SK-N-SH treated with all-trans-retinoic acid at 6 μM for 48 hours (cell line): ENCODE data around the gene KATNAL1.

Experiments
- ATAC-seq: fragments of 200-7000 bp; cut with Tn5 transposase; 3 replicates; pipeline ENCODE4 v1.9.1; 2020; ENCODE audit warnings: mild to moderate bottlenecking, moderate library complexity
- ARNTL ChIP-seq: fragments of 450-650 bp; formaldehyde crosslinking; IDR thresholded peaks from 2 replicates; pipeline ENCODE4 v1.5.0; 2020; ENCODE audit warnings: low read depth, mild to moderate bottlenecking, moderate library complexity, borderline replicate concordance
- BACH2 ChIP-seq: fragments of 250-450 bp; sonication (Bioruptor Pico); IDR thresholded peaks from 2 replicates; pipeline ENCODE4 v1.9.0; 2021; ENCODE audit warnings: mild to moderate bottlenecking, borderline replicate concordance
- CSDC2 ChIP-seq: fragments of 250-450 bp; sonication (Bioruptor Pico); IDR thresholded peaks from 2 replicates; pipeline ENCODE4 v1.5.0; 2020; ENCODE audit warnings: mild to moderate bottlenecking, moderate library complexity
- ESRRG ChIP-seq: fragments of 250-450 bp; sonication (Bioruptor Pico); IDR thresholded peaks from 2 replicates; pipeline ENCODE4 v1.6.1; 2021; ENCODE audit warnings: mild to moderate bottlenecking
- GLIS3 ChIP-seq: fragments of 250-450 bp; sonication (Bioruptor Pico); IDR thresholded peaks from 2 replicates; pipeline ENCODE4 v1.5.0; 2020; ENCODE audit warnings: mild to moderate bottlenecking, moderate library complexity
- ISL1 ChIP-seq: fragments of 250-450 bp; sonication (Bioruptor Pico); IDR thresholded peaks from 2 replicates; pipeline ENCODE4 v2.1.2; 2022; ENCODE audit warnings: mild to moderate bottlenecking, moderate library complexity
- OSR1 ChIP-seq: fragments of 250-450 bp; sonication (Bioruptor Pico); IDR thresholded peaks from 2 replicates; pipeline ENCODE4 v1.8.0; 2022; ENCODE audit warnings: moderate library complexity, mild to moderate bottlenecking, inconsistent platforms
- PPARA ChIP-seq: fragments of 250-450 bp; sonication (Bioruptor Pico); IDR thresholded peaks from 2 replicates; pipeline ENCODE4 v1.5.0; 2020; ENCODE audit warnings: mild to moderate bottlenecking, borderline replicate concordance
- SNAI2 ChIP-seq: fragments of 250-450 bp; sonication (Bioruptor Pico); IDR thresholded peaks from 2 replicates; pipeline ENCODE4 v1.5.0; 2020; ENCODE audit warnings: mild to moderate bottlenecking, moderate library complexity
- TCF4 ChIP-seq: fragments of 250-450 bp; sonication (Bioruptor Pico); IDR thresholded peaks from 2 replicates; pipeline ENCODE4 v1.8.0; 2021; ENCODE audit warnings: mild to moderate bottlenecking, moderate library complexity, borderline replicate concordance
- TOX ChIP-seq: fragments of 250-450 bp; sonication (Bioruptor Pico); IDR thresholded peaks from 2 replicates; pipeline ENCODE4 v1.8.0; 2021; ENCODE audit warnings: mild to moderate bottlenecking, moderate library complexity, borderline replicate concordance
- ZC3H10 ChIP-seq: fragments of 250-450 bp; sonication (Bioruptor Pico); IDR thresholded peaks from 2 replicates; pipeline ENCODE4 v1.5.1; 2021; ENCODE audit warnings: mild to moderate bottlenecking, moderate library complexity
- ZFP3 ChIP-seq: fragments of 250-450 bp; sonication (Bioruptor Pico); IDR thresholded peaks from 2 replicates; pipeline ENCODE4 v1.5.0; 2020; ENCODE audit warnings: mild to moderate bottlenecking, moderate library complexity
- ZFP30 ChIP-seq: fragments of 450-650 bp; formaldehyde crosslinking; IDR thresholded peaks from 2 replicates; pipeline ENCODE4 v1.5.0; 2022; ENCODE audit warnings: mild to moderate bottlenecking, moderate library complexity
- ZNF565 ChIP-seq: fragments of 450-650 bp; formaldehyde crosslinking; conservative IDR thresholded peaks from 2 replicates; pipeline ENCODE4 v1.5.0; 2020; ENCODE audit warnings: low read depth, mild to moderate bottlenecking, moderate library complexity
- ZNF70 ChIP-seq: fragments of 450-650 bp; formaldehyde crosslinking; IDR thresholded peaks from 2 replicates; pipeline ENCODE4 v1.5.0; 2020; ENCODE audit warnings: mild to moderate bottlenecking, moderate library complexity
- ZNF8 ChIP-seq: fragments of 450-650 bp; formaldehyde crosslinking; IDR thresholded peaks from 2 replicates; pipeline ENCODE4 v1.5.0; 2020; ENCODE audit warnings: mild to moderate bottlenecking, moderate library complexity
- TF ChIP-seq, protein P1 (sequence below): fragments of 250-450 bp; sonication (Bioruptor Pico); IDR thresholded peaks from 2 replicates; pipeline ENCODE4 v1.8.0; 2020; ENCODE audit warnings: mild to moderate bottlenecking, moderate library complexity, borderline replicate concordance
- TF ChIP-seq, protein P2 (sequence below): fragments of 250-450 bp; sonication (Bioruptor Pico); IDR thresholded peaks from 2 replicates; pipeline ENCODE4 v1.8.0; 2021; ENCODE audit warnings: low read depth, mild to moderate bottlenecking, moderate library complexity, borderline replicate concordance
- TF ChIP-seq, protein P3 (sequence below): fragments of 250-450 bp; sonication (Bioruptor Pico); IDR thresholded peaks from 2 replicates; pipeline ENCODE4 v1.5.0; 2020; ENCODE audit warnings: mild to moderate bottlenecking, moderate library complexity
- TF ChIP-seq, protein P4 (sequence below): fragments of 250-450 bp; sonication (Bioruptor Pico); IDR thresholded peaks from 2 replicates; pipeline ENCODE4 v1.5.1; 2021; ENCODE audit warnings: mild to moderate bottlenecking, moderate library complexity
- TF ChIP-seq, protein P5 (sequence below): fragments of 250-450 bp; sonication (Bioruptor Pico); IDR thresholded peaks from 2 replicates; pipeline ENCODE4 v1.5.1; 2020; ENCODE audit warnings: low read depth, mild to moderate bottlenecking, moderate library complexity

KATNAL1 gene

DNA sequence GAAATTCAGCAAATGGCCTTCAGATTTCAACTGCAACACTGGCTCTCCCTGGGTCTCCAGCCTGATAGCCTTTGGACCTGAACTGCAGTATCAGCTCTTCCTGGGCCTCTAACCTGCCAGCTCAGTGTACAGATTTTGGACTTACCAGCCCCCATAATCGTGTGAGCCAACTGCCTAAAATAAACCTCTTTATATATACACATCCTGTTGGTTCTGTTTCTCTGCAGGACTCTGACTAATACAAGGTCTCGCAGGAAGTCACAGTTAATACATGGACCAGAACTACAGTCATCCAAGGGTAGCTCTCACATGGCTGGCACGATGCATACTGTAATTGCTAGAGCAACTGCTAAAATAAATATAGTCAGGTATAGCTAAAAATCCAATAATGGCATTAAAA lies 85.1 kb downstream of the KATNAL1 start (continued):
- TF ChIP-seq, protein P1, sequence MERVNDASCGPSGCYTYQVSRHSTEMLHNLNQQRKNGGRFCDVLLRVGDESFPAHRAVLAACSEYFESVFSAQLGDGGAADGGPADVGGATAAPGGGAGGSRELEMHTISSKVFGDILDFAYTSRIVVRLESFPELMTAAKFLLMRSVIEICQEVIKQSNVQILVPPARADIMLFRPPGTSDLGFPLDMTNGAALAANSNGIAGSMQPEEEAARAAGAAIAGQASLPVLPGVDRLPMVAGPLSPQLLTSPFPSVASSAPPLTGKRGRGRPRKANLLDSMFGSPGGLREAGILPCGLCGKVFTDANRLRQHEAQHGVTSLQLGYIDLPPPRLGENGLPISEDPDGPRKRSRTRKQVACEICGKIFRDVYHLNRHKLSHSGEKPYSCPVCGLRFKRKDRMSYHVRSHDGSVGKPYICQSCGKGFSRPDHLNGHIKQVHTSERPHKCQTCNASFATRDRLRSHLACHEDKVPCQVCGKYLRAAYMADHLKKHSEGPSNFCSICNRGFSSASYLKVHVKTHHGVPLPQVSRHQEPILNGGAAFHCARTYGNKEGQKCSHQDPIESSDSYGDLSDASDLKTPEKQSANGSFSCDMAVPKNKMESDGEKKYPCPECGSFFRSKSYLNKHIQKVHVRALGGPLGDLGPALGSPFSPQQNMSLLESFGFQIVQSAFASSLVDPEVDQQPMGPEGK = no peak

DNA sequence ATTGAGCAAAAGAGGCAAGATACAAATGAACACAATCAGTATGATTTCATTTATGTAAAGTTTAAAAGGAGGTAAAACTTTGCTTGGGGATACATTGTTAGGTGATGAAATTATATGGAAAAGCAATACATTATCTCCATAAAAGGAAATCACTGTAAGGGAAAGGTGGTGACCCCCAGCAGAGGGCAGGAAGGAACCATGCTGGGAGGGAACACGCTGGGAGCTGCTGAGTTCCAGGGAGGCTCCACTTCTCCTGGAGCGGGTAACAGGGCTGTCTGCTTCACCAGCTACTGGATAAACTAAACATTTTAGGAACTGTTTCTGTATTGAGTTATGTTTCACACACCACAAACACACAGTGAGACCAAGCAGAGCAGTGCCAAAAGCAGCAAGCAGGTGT lies 91.2 kb downstream of the KATNAL1 start:
- TF ChIP-seq ZNF8 (CRISPR knock-in tag) (no peak), GLIS3 (no peak), ARNTL (CRISPR knock-in tag) (no peak), PPARA (CRISPR knock-in tag) (no peak), ZFP30 (CRISPR knock-in tag) (no peak), OSR1 (no peak), ESRRG (CRISPR knock-in tag) (no peak), ZNF70 (CRISPR knock-in tag) (no peak), TOX (CRISPR knock-in tag) (no peak), TCF4 (no peak), BACH2 (CRISPR knock-in tag) (no peak), ISL1 (CRISPR knock-in tag) (no peak), ZC3H10 (no peak)
- TF ChIP-seq, protein P2, sequence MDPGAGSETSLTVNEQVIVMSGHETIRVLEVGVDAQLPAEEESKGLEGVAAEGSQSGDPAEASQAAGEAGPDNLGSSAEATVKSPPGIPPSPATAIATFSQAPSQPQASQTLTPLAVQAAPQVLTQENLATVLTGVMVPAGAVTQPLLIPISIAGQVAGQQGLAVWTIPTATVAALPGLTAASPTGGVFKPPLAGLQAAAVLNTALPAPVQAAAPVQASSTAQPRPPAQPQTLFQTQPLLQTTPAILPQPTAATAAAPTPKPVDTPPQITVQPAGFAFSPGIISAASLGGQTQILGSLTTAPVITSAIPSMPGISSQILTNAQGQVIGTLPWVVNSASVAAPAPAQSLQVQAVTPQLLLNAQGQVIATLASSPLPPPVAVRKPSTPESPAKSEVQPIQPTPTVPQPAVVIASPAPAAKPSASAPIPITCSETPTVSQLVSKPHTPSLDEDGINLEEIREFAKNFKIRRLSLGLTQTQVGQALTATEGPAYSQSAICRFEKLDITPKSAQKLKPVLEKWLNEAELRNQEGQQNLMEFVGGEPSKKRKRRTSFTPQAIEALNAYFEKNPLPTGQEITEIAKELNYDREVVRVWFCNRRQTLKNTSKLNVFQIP (CRISPR knock-in tag) = no peak
- TF ChIP-seq, protein P1 = no peak
- ATAC-seq = no peak

DNA sequence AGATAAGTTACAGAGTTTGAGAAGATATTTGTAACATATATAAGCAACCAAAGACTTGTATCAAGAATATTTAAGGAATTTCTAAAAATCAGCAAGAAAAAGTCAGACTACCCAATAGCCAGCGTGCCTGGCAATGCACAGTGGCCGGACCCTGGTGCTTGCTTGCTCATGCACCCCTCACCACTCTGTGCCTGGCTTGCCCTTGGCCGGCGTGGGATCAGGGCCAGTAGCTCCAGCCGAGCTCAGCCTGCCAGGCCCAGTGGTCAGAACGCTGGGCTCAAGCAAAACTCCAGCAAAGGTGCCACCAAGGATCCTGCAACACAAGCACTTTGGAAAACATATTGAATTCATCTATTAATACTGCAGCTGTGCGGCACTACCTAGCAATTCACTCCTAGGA lies 95.1 kb downstream of the KATNAL1 start:
- TF ChIP-seq, protein P3, sequence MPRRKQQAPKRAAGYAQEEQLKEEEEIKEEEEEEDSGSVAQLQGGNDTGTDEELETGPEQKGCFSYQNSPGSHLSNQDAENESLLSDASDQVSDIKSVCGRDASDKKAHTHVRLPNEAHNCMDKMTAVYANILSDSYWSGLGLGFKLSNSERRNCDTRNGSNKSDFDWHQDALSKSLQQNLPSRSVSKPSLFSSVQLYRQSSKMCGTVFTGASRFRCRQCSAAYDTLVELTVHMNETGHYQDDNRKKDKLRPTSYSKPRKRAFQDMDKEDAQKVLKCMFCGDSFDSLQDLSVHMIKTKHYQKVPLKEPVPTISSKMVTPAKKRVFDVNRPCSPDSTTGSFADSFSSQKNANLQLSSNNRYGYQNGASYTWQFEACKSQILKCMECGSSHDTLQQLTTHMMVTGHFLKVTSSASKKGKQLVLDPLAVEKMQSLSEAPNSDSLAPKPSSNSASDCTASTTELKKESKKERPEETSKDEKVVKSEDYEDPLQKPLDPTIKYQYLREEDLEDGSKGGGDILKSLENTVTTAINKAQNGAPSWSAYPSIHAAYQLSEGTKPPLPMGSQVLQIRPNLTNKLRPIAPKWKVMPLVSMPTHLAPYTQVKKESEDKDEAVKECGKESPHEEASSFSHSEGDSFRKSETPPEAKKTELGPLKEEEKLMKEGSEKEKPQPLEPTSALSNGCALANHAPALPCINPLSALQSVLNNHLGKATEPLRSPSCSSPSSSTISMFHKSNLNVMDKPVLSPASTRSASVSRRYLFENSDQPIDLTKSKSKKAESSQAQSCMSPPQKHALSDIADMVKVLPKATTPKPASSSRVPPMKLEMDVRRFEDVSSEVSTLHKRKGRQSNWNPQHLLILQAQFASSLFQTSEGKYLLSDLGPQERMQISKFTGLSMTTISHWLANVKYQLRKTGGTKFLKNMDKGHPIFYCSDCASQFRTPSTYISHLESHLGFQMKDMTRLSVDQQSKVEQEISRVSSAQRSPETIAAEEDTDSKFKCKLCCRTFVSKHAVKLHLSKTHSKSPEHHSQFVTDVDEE (CRISPR knock-in tag) = no peak
- TF ChIP-seq CSDC2 (no peak), SNAI2 (CRISPR knock-in tag) (no peak), TOX (CRISPR knock-in tag) (no peak), ARNTL (CRISPR knock-in tag) (no peak), TCF4 (no peak), PPARA (CRISPR knock-in tag) (no peak), ZNF70 (CRISPR knock-in tag) (no peak), ISL1 (CRISPR knock-in tag) (no peak), BACH2 (CRISPR knock-in tag) (no peak), ZNF8 (CRISPR knock-in tag) (no peak), ZFP3 (no peak), ZNF565 (CRISPR knock-in tag) (no peak)
- TF ChIP-seq, protein P1 = no peak
- TF ChIP-seq, protein P4, sequence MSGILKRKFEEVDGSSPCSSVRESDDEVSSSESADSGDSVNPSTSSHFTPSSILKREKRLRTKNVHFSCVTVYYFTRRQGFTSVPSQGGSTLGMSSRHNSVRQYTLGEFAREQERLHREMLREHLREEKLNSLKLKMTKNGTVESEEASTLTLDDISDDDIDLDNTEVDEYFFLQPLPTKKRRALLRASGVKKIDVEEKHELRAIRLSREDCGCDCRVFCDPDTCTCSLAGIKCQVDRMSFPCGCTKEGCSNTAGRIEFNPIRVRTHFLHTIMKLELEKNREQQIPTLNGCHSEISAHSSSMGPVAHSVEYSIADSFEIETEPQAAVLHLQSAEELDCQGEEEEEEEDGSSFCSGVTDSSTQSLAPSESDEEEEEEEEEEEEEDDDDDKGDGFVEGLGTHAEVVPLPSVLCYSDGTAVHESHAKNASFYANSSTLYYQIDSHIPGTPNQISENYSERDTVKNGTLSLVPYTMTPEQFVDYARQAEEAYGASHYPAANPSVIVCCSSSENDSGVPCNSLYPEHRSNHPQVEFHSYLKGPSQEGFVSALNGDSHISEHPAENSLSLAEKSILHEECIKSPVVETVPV (CRISPR knock-in tag) = no peak
- TF ChIP-seq, protein P2 (CRISPR knock-in tag) = no peak
- TF ChIP-seq, protein P5, sequence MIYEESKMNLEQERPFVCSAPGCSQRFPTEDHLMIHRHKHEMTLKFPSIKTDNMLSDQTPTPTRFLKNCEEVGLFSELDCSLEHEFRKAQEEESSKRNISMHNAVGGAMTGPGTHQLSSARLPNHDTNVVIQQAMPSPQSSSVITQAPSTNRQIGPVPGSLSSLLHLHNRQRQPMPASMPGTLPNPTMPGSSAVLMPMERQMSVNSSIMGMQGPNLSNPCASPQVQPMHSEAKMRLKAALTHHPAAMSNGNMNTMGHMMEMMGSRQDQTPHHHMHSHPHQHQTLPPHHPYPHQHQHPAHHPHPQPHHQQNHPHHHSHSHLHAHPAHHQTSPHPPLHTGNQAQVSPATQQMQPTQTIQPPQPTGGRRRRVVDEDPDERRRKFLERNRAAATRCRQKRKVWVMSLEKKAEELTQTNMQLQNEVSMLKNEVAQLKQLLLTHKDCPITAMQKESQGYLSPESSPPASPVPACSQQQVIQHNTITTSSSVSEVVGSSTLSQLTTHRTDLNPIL (CRISPR knock-in tag) = no peak
- no peak for ATAC-seq
